Measurements from ENCODE around the gene MRPL49.
"Not testable (repeated sequence)": the region's sequence is repeated elsewhere in the genome, so short reads cannot be mapped to it uniquely, and the experiment has no call there.

The MRPL49 gene

GRCh38 chr11:65172600-65172999 lies 50.5 kb downstream of the MRPL49 start:
- DNase-seq, result no peak

GRCh38 chr11:65174571-65175010 lies 52.5 kb downstream of the MRPL49 start:
- DNase-seq, result not testable (repeated sequence)

Data from inflammatory macrophage (primary cell).